Kidney (tissue), 14 donors: ENCODE results near the gene FAM13A. TPM values are rescaled to one million over a fixed set of nuclear protein-coding genes. Genes with fewer than 3 reads are reported as not detected.
A peak's percentile ranks its signal among the peaks of the same experiment; 100 is the strongest.

ENCODE experiments used
- DNase-seq, 5 donors: peaks; one replicate each; pipeline ENCODE4 v3.0.0-alpha.2; 2013 to 2020
- FAIRE-seq: peaks from 2 replicates; lab custom pipeline; 2012; peaks lifted over from hg19 to GRCh38; lab: Jason Lieb, UNC
- H3K27ac ChIP-seq, 2 donors: one replicate each; pipeline ENCODE4 v1.7.0; 2013; ENCODE audit warnings: low read depth in 2 of 2, low read length in 2 of 2, inconsistent platforms in 1 of 2
- H3K27me3 ChIP-seq: one replicate; pipeline ENCODE4 v1.7.1; 2013; ENCODE audit warnings: low read length, inconsistent platforms; ENCODE audit not compliant: control insufficient read depth, insufficient read depth
- H3K36me3 ChIP-seq, 3 donors: one replicate each; pipeline versions ENCODE4 v1.7.0 to v1.7.1; 2013; ENCODE audit warnings: low read length in 3 of 3, control low read depth in 1 of 3, inconsistent platforms in 1 of 3; ENCODE audit not compliant: insufficient read depth in 3 of 3, control insufficient read depth in 2 of 3
- H3K4me1 ChIP-seq, 3 donors: one replicate each; pipeline versions ENCODE4 v1.7.0 to v1.7.1; 2013; ENCODE audit warnings: low read length in 3 of 3, inconsistent platforms in 1 of 3, low read depth in 1 of 3; ENCODE audit not compliant: control insufficient read depth in 2 of 3, insufficient read depth in 2 of 3
- H3K4me3 ChIP-seq, 3 donors: one replicate each; pipeline versions ENCODE4 v1.7.0 to v1.8.1; 2013; ENCODE audit warnings: low read length in 3 of 3, control low read depth in 1 of 3, inconsistent platforms in 1 of 3
- H3K9ac ChIP-seq, 3 donors: one replicate each; pipeline versions ENCODE4 v1.7.0 to v1.7.1; 2013; ENCODE audit warnings: low read length in 3 of 3, control low read depth in 1 of 3, inconsistent platforms in 1 of 3
- H3K9me3 ChIP-seq, 3 donors: one replicate each; pipeline versions ENCODE4 v1.7.0 to v1.7.1; 2013; ENCODE audit warnings: low read length in 3 of 3, control low read depth in 1 of 3, inconsistent platforms in 1 of 3; ENCODE audit not compliant: control insufficient read depth in 2 of 3, insufficient read depth in 1 of 3
- intact Hi-C: fragments of 100-400 bp; cut with DNase I; formaldehyde crosslinking; loops from one replicate; pipeline ENCODE4 v1.11.1; 2022
- polyA plus RNA-seq: library from polyadenylated mRNA; stranded (reverse); fragments of 350-450 nt; fragmentation: Illumina TruSeq; extraction: RNeasy Lipid Tissue Mini Kit (QIAGEN cat#74804); gene quantifications from one replicate; pipeline ENCODE4 v1.2.3, GENCODE V29; 2014; ENCODE audit warnings: low read depth, low replicate concordance; ENCODE audit not compliant: insufficient read depth
- total RNA-seq: library from RNA; stranded (reverse); fragmentation: NEBNext Ultra II Directional; extraction: Animal tissue kit (Norgen Biotek cat#: 25700); gene quantifications from one replicate; pipeline ENCODE4 v1.2.1, GENCODE V29; 2021
- TF ChIP-seq, protein P1 (sequence below): IDR thresholded peaks from 3 replicates; pipeline ENCODE4 v1.5.1; 2012; ENCODE audit warnings: mild to moderate bottlenecking, moderate library complexity, borderline replicate concordance; ENCODE audit not compliant: insufficient read depth; ENCODE audit errors: extremely low read depth
- donor health status: control.
- donor health status: control.
- donor health status: control.
- donor health status: control.
- donor health status: control.
- donor health status: DM: yes; HTN: yes; CAD: no.
- donor health status: Normal renal cell carcinoma (clear cell type).

Gene FAM13A
- total and polyA plus RNA-seq, 2 donors from 2014 or later: 12.9 to 48.3 TPM

DNA sequence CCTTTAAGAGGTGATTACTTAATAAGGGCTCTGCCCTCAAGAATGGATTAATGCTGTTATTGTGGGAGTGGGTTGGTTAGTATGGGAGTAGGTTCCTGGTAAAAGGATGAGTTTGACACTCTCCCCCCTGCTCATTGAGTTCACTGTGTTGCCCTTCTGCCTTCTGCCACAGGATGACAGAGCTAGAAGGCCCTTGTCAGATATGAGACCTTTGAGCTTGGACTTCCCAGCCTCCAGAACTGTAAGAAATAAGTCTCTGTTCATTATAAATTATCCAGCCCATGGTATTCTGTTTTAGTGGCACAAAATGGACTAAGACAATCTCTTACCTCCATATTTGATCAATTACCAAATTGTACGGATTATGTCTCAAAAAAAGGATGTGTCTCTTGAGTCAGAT is 245.1 kb downstream of the FAM13A start:
- TF ChIP-seq, protein P1, sequence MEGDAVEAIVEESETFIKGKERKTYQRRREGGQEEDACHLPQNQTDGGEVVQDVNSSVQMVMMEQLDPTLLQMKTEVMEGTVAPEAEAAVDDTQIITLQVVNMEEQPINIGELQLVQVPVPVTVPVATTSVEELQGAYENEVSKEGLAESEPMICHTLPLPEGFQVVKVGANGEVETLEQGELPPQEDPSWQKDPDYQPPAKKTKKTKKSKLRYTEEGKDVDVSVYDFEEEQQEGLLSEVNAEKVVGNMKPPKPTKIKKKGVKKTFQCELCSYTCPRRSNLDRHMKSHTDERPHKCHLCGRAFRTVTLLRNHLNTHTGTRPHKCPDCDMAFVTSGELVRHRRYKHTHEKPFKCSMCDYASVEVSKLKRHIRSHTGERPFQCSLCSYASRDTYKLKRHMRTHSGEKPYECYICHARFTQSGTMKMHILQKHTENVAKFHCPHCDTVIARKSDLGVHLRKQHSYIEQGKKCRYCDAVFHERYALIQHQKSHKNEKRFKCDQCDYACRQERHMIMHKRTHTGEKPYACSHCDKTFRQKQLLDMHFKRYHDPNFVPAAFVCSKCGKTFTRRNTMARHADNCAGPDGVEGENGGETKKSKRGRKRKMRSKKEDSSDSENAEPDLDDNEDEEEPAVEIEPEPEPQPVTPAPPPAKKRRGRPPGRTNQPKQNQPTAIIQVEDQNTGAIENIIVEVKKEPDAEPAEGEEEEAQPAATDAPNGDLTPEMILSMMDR: no peak
- Histone ChIP-seq H3K9me3 (no peaks in the 10 kb centered on the region), H3K27me3 (no peaks in the 10 kb centered on the region), H3K4me1 (peaks cover 0 to 5% (median 2%) of the 10 kb centered on the region in 3 donors), H3K4me3 (no peak overlapping the region), H3K36me3 (no peaks in the 10 kb centered on the region), H3K27ac (no peak overlapping the region), H3K9ac (no peak overlapping the region)
- DNase-seq (no peak), FAIRE-seq (no peak)
- intact Hi-C loops: no loop called here

DNA sequence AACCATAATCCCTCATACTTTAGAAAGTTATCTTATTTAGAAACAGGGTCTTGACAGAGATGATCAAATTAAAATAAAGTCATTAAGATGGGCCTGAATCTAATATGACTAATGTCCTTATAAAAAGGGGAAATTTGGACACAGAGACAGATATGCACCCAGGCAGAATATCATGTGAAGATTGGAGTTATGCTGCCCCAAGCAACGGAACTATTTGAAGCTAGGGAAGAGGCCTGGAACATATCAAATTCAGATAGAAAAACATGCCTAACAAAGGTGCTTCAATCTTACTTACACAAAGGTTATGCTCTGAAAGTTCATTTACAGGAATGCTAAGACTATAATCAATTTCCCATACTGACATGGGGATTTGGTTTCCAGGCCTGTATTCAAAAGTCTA is 246.7 kb downstream of the FAM13A start:
- H3K9ac ChIP-seq: no peak overlapping the region
- H3K4me3 ChIP-seq: no peak overlapping the region
- H3K9me3 ChIP-seq: no peaks in the 10 kb centered on the region
- peaks cover 0 to 5% (median 2%) of the 10 kb centered on the region in 3 donors for H3K4me1 ChIP-seq
- no peak for FAIRE-seq
- DNase-seq: no peak
- intact Hi-C loops: no loop called here
- TF ChIP-seq, protein P1: no peak
- no peak overlapping the region for H3K27ac ChIP-seq
- no peaks in the 10 kb centered on the region for H3K27me3 ChIP-seq
- no peaks in the 10 kb centered on the region for H3K36me3 ChIP-seq

DNA sequence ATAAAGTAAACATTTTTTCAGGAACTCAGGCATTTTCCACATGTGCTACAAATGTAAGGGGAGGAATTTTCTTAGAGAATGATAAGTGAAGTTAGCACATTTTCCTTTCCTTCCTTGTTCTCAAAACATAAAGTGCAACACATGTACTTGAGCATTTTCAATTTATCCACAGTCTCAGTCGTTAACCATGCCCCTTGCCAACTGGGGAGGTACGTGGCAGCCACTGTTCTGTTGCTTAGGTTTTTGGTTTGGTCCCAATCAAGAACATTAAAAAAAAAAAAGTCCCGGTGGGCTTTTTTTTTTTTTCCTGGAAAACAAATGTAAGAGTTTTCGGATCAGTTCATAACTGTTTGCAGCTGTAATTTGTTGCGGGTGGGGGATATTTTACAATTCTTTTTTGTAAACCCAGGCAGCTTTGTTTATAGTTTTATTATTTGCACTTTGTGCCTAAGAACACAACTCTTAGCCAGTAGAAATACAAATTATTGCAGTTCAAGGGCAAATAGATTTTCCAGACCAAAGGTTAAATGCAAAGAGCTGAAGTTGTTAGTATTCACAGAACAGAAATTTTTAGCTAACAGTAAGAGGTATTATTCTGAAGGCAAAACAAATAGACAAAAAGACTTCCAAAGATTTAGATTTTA is 247.3 kb downstream of the FAM13A start:
- H3K4me1 ChIP-seq: peaks cover 0 to 5% (median 2%) of the 10 kb centered on the region in 3 donors
- DNase-seq (peak in 2 of 5 donors; percentile 29 to 38), FAIRE-seq (no peak)
- H3K9ac ChIP-seq: no peak overlapping the region
- H3K36me3 ChIP-seq: no peaks in the 10 kb centered on the region
- no peak overlapping the region for H3K4me3 ChIP-seq
- intact Hi-C loops: no loop called here
- no peaks in the 10 kb centered on the region for H3K27me3 ChIP-seq
- TF ChIP-seq, protein P1: no peak
- no peaks in the 10 kb centered on the region for H3K9me3 ChIP-seq
- H3K27ac ChIP-seq: no peak overlapping the region

DNA sequence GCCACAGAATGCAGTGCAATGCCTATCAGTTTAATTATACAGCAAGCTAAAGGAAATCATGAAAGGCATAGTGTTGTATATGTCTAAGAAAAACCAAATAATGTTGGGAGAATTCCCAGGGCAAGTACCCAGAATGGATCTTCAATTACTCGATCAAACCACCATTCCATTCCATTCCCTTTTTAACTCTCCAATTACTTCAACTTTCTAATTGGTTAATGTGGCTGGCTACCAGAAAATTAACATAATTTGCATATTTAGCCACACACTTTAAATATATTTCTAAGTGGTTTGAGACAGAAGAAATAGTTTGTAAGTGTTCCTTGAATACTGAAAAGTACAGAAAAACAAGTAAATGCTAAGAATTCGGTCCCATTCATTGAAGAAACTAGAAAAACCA is 247.9 kb downstream of the FAM13A start:
- DNase-seq (no peak), FAIRE-seq (no peak)
- Histone ChIP-seq H3K9ac (no peak overlapping the region), H3K9me3 (no peaks in the 10 kb centered on the region), H3K27ac (no peak overlapping the region), H3K36me3 (no peaks in the 10 kb centered on the region), H3K4me3 (no peak overlapping the region), H3K4me1 (peaks cover 0 to 2% (median under 1%) of the 10 kb centered on the region in 3 donors), H3K27me3 (no peaks in the 10 kb centered on the region)
- TF ChIP-seq, protein P1: no peak
- intact Hi-C loops: no loop called here
